ENCODE data around the gene MPEG1. TPM values are rescaled to one million over a fixed set of nuclear protein-coding genes. Genes with fewer than 3 reads are reported as not detected.

Gene MPEG1
- total and polyA plus RNA-seq, 2 of the 13 experiments (the other 11 are each of a cell fraction or from before 2014, with no cell fraction given): not detected

DNA sequence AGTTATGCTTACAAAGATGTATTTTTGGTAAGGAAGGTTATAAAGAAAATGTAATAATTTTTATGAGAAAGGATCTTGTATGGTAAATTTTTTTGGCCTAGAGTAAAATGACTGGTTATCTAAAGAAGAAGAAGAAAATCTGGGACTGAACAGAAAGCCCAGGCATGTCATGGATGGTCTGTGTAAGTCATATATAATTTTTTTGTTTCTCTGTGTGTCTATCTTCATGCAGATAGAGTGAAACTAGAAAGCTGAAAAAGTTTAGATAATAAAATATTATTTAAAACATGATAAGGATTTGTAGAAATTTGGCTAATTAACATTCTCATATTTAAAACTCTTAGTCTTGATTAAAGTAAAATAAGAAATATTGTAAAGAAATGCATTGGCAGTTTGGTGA, 27.6 kb upstream of the MPEG1 start:
- Histone ChIP-seq H3K9ac (ENCODE audit: insufficient read depth, low read depth, low read length) (no peak overlapping the region), H3K4me2 (ENCODE audit: low read depth, low read length) (no peak overlapping the region), H4K20me1 (ENCODE audit: insufficient read depth, low read length) (no peaks in the 10 kb centered on the region), H3K27ac (ENCODE audit: extremely low read length, insufficient read depth, low read length) (no peak overlapping the region), H3K4me3 (replicated peaks in 1 of 3; ENCODE audit: insufficient read depth in 1 of 3, low read depth in 2 of 3, low read length in 3 of 3) (no peak overlapping the region), H3K4me1 (ENCODE audit: insufficient read depth, low read length) (no peaks in the 10 kb centered on the region), H3K27me3 (ENCODE audit: control insufficient read depth in 1 of 2, insufficient read depth in 2 of 2, low read length in 2 of 2) (no peaks in the 10 kb centered on the region; a peak in 1 of 5 replicates), H3K9me3 (ENCODE audit: low read length) (peaks cover 18% of the 10 kb centered on the region), H3K79me2 (ENCODE audit: insufficient read depth, low read length) (no peaks in the 10 kb centered on the region), H3K36me3 (replicated peaks in 1 of 2; ENCODE audit: control insufficient read depth in 1 of 2, insufficient read depth in 2 of 2, low read length in 2 of 2) (no peaks in the 10 kb centered on the region), H2AFZ (ENCODE audit: low read length) (no peak overlapping the region)
- intact Hi-C loops (cut with micrococcal nuclease; ENCODE audit: unreplicated experiment): no loop called here
- in situ Hi-C loops (cut with HindIII; ENCODE audit: extremely low pct_ligation_motif_present, low pct_unique_long_range_greater_than_20kb): no loop called here
- DNase-seq (ENCODE audit: low spot score) (no peak), ATAC-seq (no peak), FAIRE-seq (no peak)
- no peak for TF ChIP-seq ADNP (CRISPR knock-in tag; IDR thresholded peaks at IDR 0.05)
- TF ChIP-seq MLLT10 (CRISPR knock-in tag; IDR thresholded peaks at IDR 0.05): no peak
- no peak for TF ChIP-seq IRF1 (CRISPR knock-in tag; IDR thresholded peaks at IDR 0.05; ENCODE audit: low read depth)
- no peak for TF ChIP-seq ZNF879 (CRISPR knock-in tag; IDR thresholded peaks at IDR 0.05)
- no peak for TF ChIP-seq ATF6 (CRISPR knock-in tag; conservative IDR thresholded peaks at IDR 0.05)
- no peak for TF ChIP-seq NFYC (CRISPR knock-in tag; IDR thresholded peaks at IDR 0.05)
- TF ChIP-seq, protein P1, sequence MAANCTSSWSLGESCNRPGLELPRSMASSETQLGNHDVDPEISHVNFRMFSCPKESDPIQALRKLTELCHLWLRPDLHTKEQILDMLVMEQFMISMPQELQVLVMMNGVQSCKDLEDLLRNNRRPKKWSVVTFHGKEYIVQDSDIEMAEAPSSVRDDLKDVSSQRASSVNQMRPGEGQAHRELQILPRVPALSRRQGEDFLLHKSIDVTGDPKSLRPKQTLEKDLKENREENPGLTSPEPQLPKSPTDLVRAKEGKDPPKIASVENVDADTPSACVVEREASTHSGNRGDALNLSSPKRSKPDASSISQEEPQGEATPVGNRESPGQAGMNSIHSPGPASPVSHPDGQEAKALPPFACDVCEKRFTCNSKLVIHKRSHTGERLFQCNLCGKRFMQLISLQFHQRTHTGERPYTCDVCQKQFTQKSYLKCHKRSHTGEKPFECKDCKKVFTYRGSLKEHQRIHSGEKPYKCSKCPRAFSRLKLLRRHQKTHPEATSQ (CRISPR knock-in tag; IDR thresholded peaks at IDR 0.05; ENCODE audit: borderline replicate concordance): no peak
- no peak for TF ChIP-seq ZSCAN20 (CRISPR knock-in tag; IDR thresholded peaks at IDR 0.05; ENCODE audit: borderline replicate concordance)
- TF ChIP-seq ZNF232 (CRISPR knock-in tag; IDR thresholded peaks at IDR 0.05; ENCODE audit: borderline replicate concordance): no peak
- TF ChIP-seq, protein P2, sequence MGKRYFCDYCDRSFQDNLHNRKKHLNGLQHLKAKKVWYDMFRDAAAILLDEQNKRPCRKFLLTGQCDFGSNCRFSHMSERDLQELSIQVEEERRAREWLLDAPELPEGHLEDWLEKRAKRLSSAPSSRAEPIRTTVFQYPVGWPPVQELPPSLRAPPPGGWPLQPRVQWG (CRISPR knock-in tag; IDR thresholded peaks at IDR 0.05; ENCODE audit: borderline replicate concordance, low read depth): no peak
- no peak for TF ChIP-seq POLR2A (IDR thresholded peaks at IDR 0.05; ENCODE audit: insufficient read depth in 1 of 2, low read depth in 2 of 2, low read length in 2 of 2)
- no peak for TF ChIP-seq ZNF652 (CRISPR knock-in tag; IDR thresholded peaks at IDR 0.05; ENCODE audit: borderline replicate concordance, low read depth)
- no peak for TF ChIP-seq PPARG (CRISPR knock-in tag; conservative IDR thresholded peaks at IDR 0.05)
- ChIA-PET POLR2A (no interaction called here), CTCF (ENCODE audit: low intra/inter-chr PET ratio, low total read pairs) (no interaction called here)
- no TSS peak for BruUV-seq (replicated peaks)

All from HepG2 (cell line).